AG04449 (cell line): ENCODE results near the gene PAIP2.

Experiments
- CTCF ChIA-PET: fragments of 350-600 bp; formaldehyde crosslinking; extraction: SDS; loops from one replicate; lab custom pipeline; 2021; ENCODE audit warnings: antibody characterized with exemption; lab: Yijun Ruan, JAX
- POLR2A ChIA-PET: fragments of 400-600, 350-600 bp; formaldehyde crosslinking; extraction: SDS; loops from one replicate; lab custom pipeline; 2020; ENCODE audit warnings: antibody characterized with exemption, inconsistent platforms; lab: Yijun Ruan, JAX
- DNase-seq: peaks from one replicate; pipeline ENCODE4 v3.0.0-alpha.2; 2010; ENCODE audit warnings: low read depth, low spot score
- H3K4me3 ChIP-seq: 2 replicates; pipeline ENCODE4 v1.5.1; 2011; ENCODE audit warnings: low read depth, mild to moderate bottlenecking, control low read depth, low read length
- TF ChIP-seq, protein P1 (sequence below): IDR thresholded peaks from one replicate; pipeline ENCODE4 v1.5.1; 2011; ENCODE audit warnings: mild to moderate bottlenecking, moderate library complexity, low read length, control low read depth, inconsistent platforms; ENCODE audit not compliant: insufficient read depth; ENCODE audit errors: missing control alignments

PAIP2 gene

DNA sequence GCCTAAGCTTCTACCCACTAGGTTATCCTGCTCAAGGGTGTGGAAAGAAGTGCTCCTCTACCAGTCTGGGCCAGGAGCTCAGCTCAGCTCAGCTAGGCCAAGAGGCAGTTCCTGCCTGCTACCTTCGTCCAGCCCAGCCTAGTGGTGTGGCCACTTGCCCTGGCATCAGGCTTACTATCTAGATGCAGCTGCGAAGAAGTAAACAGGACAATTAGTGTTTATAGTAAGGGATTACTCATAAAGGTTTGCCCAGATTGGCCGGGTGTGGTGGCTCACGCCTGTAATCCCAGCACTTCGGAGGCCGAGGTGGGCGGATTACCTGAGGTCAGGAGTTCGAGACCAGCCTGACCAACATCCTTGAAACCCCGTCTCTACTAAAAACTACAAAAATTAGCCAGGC lies 75.0 kb downstream of the PAIP2 start:
- CTCF ChIA-PET: interaction anchor here (9.7 kb wide), 1 partner anchor 100 kb away, joined by 103 read pairs; no protein-coding TSS in a partner anchor
- no peak overlapping the region for H3K4me3 ChIP-seq
- POLR2A ChIA-PET: no interaction called here
- TF ChIP-seq, protein P1, sequence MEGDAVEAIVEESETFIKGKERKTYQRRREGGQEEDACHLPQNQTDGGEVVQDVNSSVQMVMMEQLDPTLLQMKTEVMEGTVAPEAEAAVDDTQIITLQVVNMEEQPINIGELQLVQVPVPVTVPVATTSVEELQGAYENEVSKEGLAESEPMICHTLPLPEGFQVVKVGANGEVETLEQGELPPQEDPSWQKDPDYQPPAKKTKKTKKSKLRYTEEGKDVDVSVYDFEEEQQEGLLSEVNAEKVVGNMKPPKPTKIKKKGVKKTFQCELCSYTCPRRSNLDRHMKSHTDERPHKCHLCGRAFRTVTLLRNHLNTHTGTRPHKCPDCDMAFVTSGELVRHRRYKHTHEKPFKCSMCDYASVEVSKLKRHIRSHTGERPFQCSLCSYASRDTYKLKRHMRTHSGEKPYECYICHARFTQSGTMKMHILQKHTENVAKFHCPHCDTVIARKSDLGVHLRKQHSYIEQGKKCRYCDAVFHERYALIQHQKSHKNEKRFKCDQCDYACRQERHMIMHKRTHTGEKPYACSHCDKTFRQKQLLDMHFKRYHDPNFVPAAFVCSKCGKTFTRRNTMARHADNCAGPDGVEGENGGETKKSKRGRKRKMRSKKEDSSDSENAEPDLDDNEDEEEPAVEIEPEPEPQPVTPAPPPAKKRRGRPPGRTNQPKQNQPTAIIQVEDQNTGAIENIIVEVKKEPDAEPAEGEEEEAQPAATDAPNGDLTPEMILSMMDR: no peak
- no peak for DNase-seq

DNA sequence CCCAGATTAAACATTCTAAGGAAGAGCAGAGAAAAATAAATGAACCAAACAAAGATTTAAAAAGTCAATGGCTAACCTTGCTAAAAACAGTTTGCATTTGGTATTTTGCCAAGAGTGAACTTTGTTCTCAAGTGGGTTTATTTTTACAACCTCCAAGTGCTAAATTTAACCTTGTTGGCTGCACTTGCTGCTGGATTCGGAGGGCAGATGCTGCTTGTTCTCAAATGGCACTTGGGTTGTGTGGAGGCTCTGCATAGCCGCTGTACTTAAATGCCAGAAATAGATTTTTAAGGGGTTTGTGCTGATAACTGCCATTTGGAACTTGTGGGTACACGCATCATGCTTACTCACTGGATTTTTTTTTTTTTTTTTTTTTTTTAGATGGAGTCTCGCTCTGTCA lies 75.6 kb downstream of the PAIP2 start:
- H3K4me3 ChIP-seq: no peak overlapping the region
- TF ChIP-seq, protein P1: no peak
- ChIA-PET POLR2A (no interaction called here), CTCF (interaction anchor here (9.9 kb wide), 1 partner anchor 98 kb away, joined by 730 read pairs; no protein-coding TSS in a partner anchor)
- DNase-seq: no peak

DNA sequence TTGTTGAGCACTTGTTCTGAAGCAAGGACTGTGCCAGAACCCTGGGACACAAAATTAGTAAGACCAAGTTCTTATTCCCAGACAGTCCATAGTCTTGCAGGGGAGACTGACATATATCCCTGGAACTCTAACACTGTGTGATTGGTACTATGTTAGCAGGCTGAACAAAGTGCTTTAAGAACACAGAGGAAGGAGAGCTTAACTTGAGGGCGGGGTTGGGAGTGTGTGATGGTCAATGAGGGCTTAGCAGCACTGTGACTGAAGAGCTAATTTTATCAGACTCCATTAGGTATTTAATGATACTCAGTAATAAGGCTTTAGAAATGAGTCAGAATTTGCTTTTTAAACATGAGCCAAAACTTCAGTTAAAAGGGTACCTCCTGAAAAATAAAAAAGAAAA lies 77.1 kb downstream of the PAIP2 start:
- ChIA-PET CTCF (interaction anchor here (1.3 to 9.9 kb wide), 7 partner anchors 9 to 215 kb away, joined by 3 to 730 read pairs (median 52); partner anchors contain the start of gene STING1), POLR2A (interaction anchor here (1.0 kb wide), 1 partner anchor 15 kb away, joined by 3 read pairs; the partner anchor contains the start of gene SPATA24)
- H3K4me3 ChIP-seq: no peak overlapping the region
- DNase-seq: no peak
- TF ChIP-seq, protein P1: no peak
